GM12878 (cell line): ENCODE data around the gene LTBP3. TPM values are rescaled to one million over a fixed set of nuclear protein-coding genes. Genes with fewer than 3 reads are reported as not detected.

Experiments used
- BCL11A ChIP-seq: IDR thresholded peaks from 2 replicates; pipeline ENCODE4 v1.6.1; 2011; ENCODE audit warnings: low read depth, low read length
- BCL3 ChIP-seq: IDR thresholded peaks from 2 replicates; pipeline ENCODE4 v1.6.1; 2011; ENCODE audit warnings: borderline replicate concordance, low read depth, mild to moderate bottlenecking, moderate library complexity, low read length; ENCODE audit not compliant: insufficient read depth, poor library complexity, severe bottlenecking
- EED ChIP-seq: sonication (generic); IDR thresholded peaks from 2 replicates; pipeline ENCODE4 v1.6.1; 2016; ENCODE audit warnings: antibody characterized with exemption, low read depth
- FOXK2 ChIP-seq: fragments of 450-650 bp; IDR thresholded peaks from 2 replicates; pipeline ENCODE4 v1.6.1; 2017; ENCODE audit warnings: mild to moderate bottlenecking, moderate library complexity
- IRF5 ChIP-seq: fragments of 450-650 bp; IDR thresholded peaks from 2 replicates; pipeline ENCODE4 v1.6.1; 2017; ENCODE audit warnings: borderline replicate concordance
- MEF2A ChIP-seq: IDR thresholded peaks from 2 replicates; pipeline ENCODE4 v1.6.1; 2011; ENCODE audit warnings: low read depth, mild to moderate bottlenecking, low read length, moderate library complexity; ENCODE audit not compliant: insufficient read depth
- MTA3 ChIP-seq: IDR thresholded peaks from 2 replicates; pipeline ENCODE4 v1.6.1; 2012; ENCODE audit warnings: low read length, inconsistent platforms, borderline replicate concordance
- MXI1 ChIP-seq: fragments of 150-350 bp; IDR thresholded peaks from 2 replicates; pipeline ENCODE4 v1.6.1; 2011; ENCODE audit warnings: low read depth, mild to moderate bottlenecking, inconsistent platforms, low read length, improper control_type of control experiment
- NBN ChIP-seq: fragments of 450-650 bp; IDR thresholded peaks from 2 replicates; pipeline ENCODE4 v1.6.1; 2016
- NFYA ChIP-seq: IDR thresholded peaks from 2 replicates; pipeline ENCODE4 v1.6.1; 2011; ENCODE audit warnings: low read depth, mild to moderate bottlenecking, low read length, improper control_type of control experiment, borderline replicate concordance
- NR2F1 ChIP-seq: fragments of 450-650 bp; conservative IDR thresholded peaks from 2 replicates; pipeline ENCODE4 v1.6.1; 2017; ENCODE audit warnings: mild to moderate bottlenecking
- PAX5 ChIP-seq: IDR thresholded peaks from 2 replicates; pipeline ENCODE4 v1.6.1; 2011; ENCODE audit warnings: low read depth, low read length, borderline replicate concordance
- PBX3 ChIP-seq: IDR thresholded peaks from 2 replicates; pipeline ENCODE4 v1.6.1; 2011; ENCODE audit warnings: mild to moderate bottlenecking, low read depth, low read length, moderate library complexity; ENCODE audit not compliant: insufficient replicate concordance
- PKNOX1 ChIP-seq: fragments of 450-650 bp; IDR thresholded peaks from 2 replicates; pipeline ENCODE4 v1.6.1; 2016; ENCODE audit warnings: mild to moderate bottlenecking
- POU2F2 ChIP-seq: IDR thresholded peaks from 3 replicates; pipeline ENCODE4 v1.6.1; 2011; ENCODE audit warnings: low read depth, mild to moderate bottlenecking, low read length, borderline replicate concordance
- RAD51 ChIP-seq: fragments of 450-650 bp; IDR thresholded peaks from 2 replicates; pipeline ENCODE4 v1.6.1; 2016; ENCODE audit warnings: moderate library complexity, mild to moderate bottlenecking, inconsistent platforms
- RBBP5 ChIP-seq: fragments of 200-600 bp; sonication (generic); conservative IDR thresholded peaks from 2 replicates; pipeline ENCODE4 v1.6.1; 2016
- RCOR1 ChIP-seq: conservative IDR thresholded peaks from 2 replicates; pipeline ENCODE4 v1.6.1; 2012; ENCODE audit warnings: low read depth, low read length, improper control_type of control experiment
- RELA ChIP-seq: fragments of 450-650 bp; IDR thresholded peaks from 2 replicates; pipeline ENCODE4 v1.8.0; 2014; ENCODE audit warnings: borderline replicate concordance; ENCODE audit not compliant: partially characterized antibody
- RUNX3 ChIP-seq: IDR thresholded peaks from 2 replicates; pipeline ENCODE4 v1.6.1; 2012; ENCODE audit warnings: low read length, inconsistent platforms
- SIX5 ChIP-seq: IDR thresholded peaks from 2 replicates; pipeline ENCODE4 v1.6.1; 2011; ENCODE audit warnings: mild to moderate bottlenecking, low read depth, low read length, moderate library complexity; ENCODE audit not compliant: severe bottlenecking
- SMAD1 ChIP-seq: fragments of 450-650 bp; IDR thresholded peaks from 2 replicates; pipeline ENCODE4 v1.6.1; 2018; ENCODE audit warnings: mild to moderate bottlenecking, low read depth; ENCODE audit not compliant: partially characterized antibody
- SMC3 ChIP-seq: IDR thresholded peaks from 2 replicates; pipeline ENCODE4 v1.6.1; 2011; ENCODE audit warnings: low read length, improper control_type of control experiment, borderline replicate concordance
- TBL1XR1 ChIP-seq: IDR thresholded peaks from 2 replicates; pipeline ENCODE4 v1.6.1; 2012; ENCODE audit warnings: low read depth, low read length, improper control_type of control experiment
- USF2 ChIP-seq: IDR thresholded peaks from 2 replicates; pipeline ENCODE4 v1.6.1; 2011; ENCODE audit warnings: low read depth, low read length, improper control_type of control experiment, borderline replicate concordance
- ZSCAN29 ChIP-seq: fragments of 450-650 bp; IDR thresholded peaks from 2 replicates; pipeline ENCODE4 v1.6.1; 2017; ENCODE audit warnings: mild to moderate bottlenecking, moderate library complexity
- polyA plus RNA-seq, 11 experiments: library from polyadenylated mRNA; depleted of rRNA in 4 of 11; unstranded in 6 of 11; stranded (reverse) in 5 of 11; fragments of >200 nt; fragmentation: Nextera tagmentation in 4 of 11; fragmentation: Illumina TruSeq in 1 of 11; extraction: Ambion mirVana in 4 of 11; extraction: Trizol in 1 of 11; gene quantifications; 1 replicate in 1 of 11; 2 replicates in 10 of 11; pipeline versions ENCODE4 v1.2.1 to v1.2.3, GENCODE V29; 2011 to 2016; ENCODE audit warnings: inconsistent platforms in 2 of 11, missing spikeins in 2 of 11, low read depth in 1 of 11
- total RNA-seq, 4 experiments: library from RNA; depleted of rRNA in 3 of 4; stranded (reverse); fragments of >200 nt in 3 of 4; fragmentation: Illumina TruSeq in 1 of 4; extraction: Trizol in 1 of 4; gene quantifications; 2 replicates each; pipeline versions ENCODE4 v1.2.1 to v1.2.3, GENCODE V29; 2013 to 2021

Gene LTBP3
- total and polyA plus RNA-seq, 10 of the 15 experiments (the other 5 are each of a cell fraction or from before 2014, with no cell fraction given): 2.2 to 12.2 (median 6.2) TPM; not detected in 2

- TF ChIP-seq BCL3: peak; percentile 93
- TF ChIP-seq SIX5: no peak
- TF ChIP-seq BCL11A: peak; percentile 82
- peak; percentile 56; the same call in 1 of the 2 replicates for TF ChIP-seq MXI1
- TF ChIP-seq IRF5: no peak
- peak; percentile 5; the same call in 1 of the 2 replicates for TF ChIP-seq SMC3
- TF ChIP-seq RCOR1: no peak
- no peak for TF ChIP-seq PKNOX1
- TF ChIP-seq NR2F1: 0 out of 2 replicates have a peak, but pooled peaks have one; percentile 7
- no peak for TF ChIP-seq NFYA
- peak; percentile 90 for TF ChIP-seq PBX3
- peak; percentile 100 for TF ChIP-seq SMAD1
- TF ChIP-seq EED: peak; percentile 86
- TF ChIP-seq USF2: no peak
- TF ChIP-seq MEF2A: peak; percentile 98
- TF ChIP-seq PAX5: peak; percentile 81; the same call in 1 of the 2 replicates
- TF ChIP-seq ZSCAN29: peak; percentile 45; the same call in 1 of the 2 replicates
- no peak for TF ChIP-seq FOXK2
- TF ChIP-seq RBBP5: 0 out of 2 replicates have a peak, but pooled peaks have one; percentile 26
- no peak for TF ChIP-seq RUNX3
- no peak; the same call in none of the 2 replicates for TF ChIP-seq NBN
- peak; percentile 92 for TF ChIP-seq TBL1XR1
- TF ChIP-seq RAD51: no peak
- TF ChIP-seq RELA: peak; percentile 86
- no peak for TF ChIP-seq MTA3
- peak; percentile 100 for TF ChIP-seq POU2F2
Observed at GRCh38 chr11:65498977-65499712, 59.0 kb downstream of the LTBP3 start, which contains the start of gene MALAT1 (continued).
